Keratinocyte (primary cell): ENCODE measurements around the gene ZBTB21. TPM values are rescaled to one million over a fixed set of nuclear protein-coding genes. Genes with fewer than 3 reads are reported as not detected.

Source experiments
- DNase-seq: peaks from one replicate; pipeline ENCODE4 v3.0.0-alpha.2; 2011; ENCODE audit warnings: low read depth, missing footprints, low spot score
- FAIRE-seq: peaks from 2 replicates; lab custom pipeline; 2011; peaks lifted over from hg19 to GRCh38; lab: Jason Lieb, UNC
- H2AFZ ChIP-seq: 2 replicates; pipeline ENCODE4 v1.6.0; 2012; ENCODE audit warnings: low read length, control low read depth, inconsistent platforms; ENCODE audit not compliant: control insufficient read depth
- H3K27ac ChIP-seq: 2 replicates; pipeline ENCODE4 v1.5.1; 2011; ENCODE audit warnings: low read length; ENCODE audit not compliant: control insufficient read depth, insufficient read depth
- H3K27me3 ChIP-seq: 3 replicates; pipeline ENCODE4 v1.6.0; 2011; ENCODE audit warnings: low read length; ENCODE audit not compliant: control insufficient read depth, insufficient read depth; ENCODE audit errors: extremely low read depth
- H3K36me3 ChIP-seq, 2 experiments: 2 replicates in 1 of 2; 3 replicates in 1 of 2; pipeline ENCODE4 v1.5.1; 2011; ENCODE audit warnings: low read length in 2 of 2, mild to moderate bottlenecking in 1 of 2; ENCODE audit not compliant: control insufficient read depth in 2 of 2, insufficient read depth in 2 of 2; ENCODE audit errors: extremely low read depth in 1 of 2
- H3K4me1 ChIP-seq: 3 replicates; pipeline ENCODE4 v1.5.1; 2011; ENCODE audit warnings: low read length; ENCODE audit not compliant: control insufficient read depth, insufficient read depth; ENCODE audit errors: extremely low read depth
- H3K4me2 ChIP-seq: 3 replicates; pipeline ENCODE4 v1.6.0; 2011; ENCODE audit warnings: low read depth, low read length; ENCODE audit not compliant: control insufficient read depth, insufficient read depth; ENCODE audit errors: extremely low read depth
- H3K4me3 ChIP-seq, 3 experiments: fragments of 200-600 bp in 1 of 3; sonication (generic) in 1 of 3; 2 replicates in 2 of 3; 3 replicates in 1 of 3; pipeline ENCODE4 v1.5.1; 2011 to 2016; ENCODE audit warnings: low read length in 3 of 3, mild to moderate bottlenecking in 3 of 3, control low read depth in 2 of 3, inconsistent platforms in 1 of 3, low read depth in 1 of 3, mixed read lengths in 1 of 3, mixed run types in 1 of 3, moderate library complexity in 1 of 3; ENCODE audit not compliant: control insufficient read depth in 2 of 3, insufficient read depth in 2 of 3; ENCODE audit errors: extremely low read depth in 1 of 3
- H3K79me2 ChIP-seq: 2 replicates; pipeline ENCODE4 v1.6.0; 2012; ENCODE audit warnings: low read length; ENCODE audit not compliant: control insufficient read depth, insufficient read depth
- H3K9ac ChIP-seq: 3 replicates; pipeline ENCODE4 v1.6.0; 2011; ENCODE audit warnings: low read length; ENCODE audit not compliant: control insufficient read depth, insufficient read depth; ENCODE audit errors: extremely low read depth
- H3K9me1 ChIP-seq: 3 replicates; pipeline ENCODE4 v1.6.0; 2011; ENCODE audit warnings: low read length; ENCODE audit not compliant: control insufficient read depth, insufficient read depth; ENCODE audit errors: extremely low read depth
- H3K9me3 ChIP-seq: 2 replicates; pipeline ENCODE4 v1.5.1; 2012; ENCODE audit warnings: low read depth, low read length; ENCODE audit not compliant: control insufficient read depth
- H4K20me1 ChIP-seq: 3 replicates; pipeline ENCODE4 v1.6.0; 2011; ENCODE audit warnings: low read length; ENCODE audit not compliant: control insufficient read depth, insufficient read depth; ENCODE audit errors: extremely low read depth
- EZH2 ChIP-seq: IDR thresholded peaks from one replicate; pipeline ENCODE4 v1.6.1; 2012; ENCODE audit warnings: inconsistent platforms, mild to moderate bottlenecking, low read length, moderate library complexity
- dilution Hi-C: fragments of 300-500 bp; cut with MboI; formaldehyde crosslinking; loops from one replicate; pipeline ENCODE4 v1.7.0; 2020; ENCODE audit warnings: low sequenced_read_pairs; ENCODE audit not compliant: extremely low pct_ligation_motif_present
- polyA plus RNA-seq, 5 experiments: library from polyadenylated mRNA; depleted of rRNA in 3 of 5; stranded (reverse) in 3 of 5; stranded (forward) in 1 of 5; unstranded in 1 of 5; fragments of >200 nt; gene quantifications; 1 replicate in 1 of 5; 2 replicates in 3 of 5; 3 replicates in 1 of 5; pipeline versions ENCODE4 v1.2.1 to v1.2.3, GENCODE V29; 2011 to 2012; ENCODE audit warnings: missing spikeins in 2 of 5, low read depth in 1 of 5, low replicate concordance in 1 of 5
- TF ChIP-seq, protein P1 (sequence below), 3 experiments: IDR thresholded peaks in 1 of 3; conservative IDR thresholded peaks in 1 of 3; optimal IDR thresholded peaks in 1 of 3; 2 replicates in 2 of 3; 3 replicates in 1 of 3; pipeline versions ENCODE3 to v1.5.1; 2011; ENCODE audit warnings: low read length in 3 of 3, mild to moderate bottlenecking in 3 of 3, moderate library complexity in 2 of 3, control low read depth in 1 of 3, inconsistent platforms in 1 of 3; ENCODE audit not compliant: insufficient read depth in 2 of 3; ENCODE audit errors: extremely low read depth in 1 of 3

Gene ZBTB21
- polyA plus RNA-seq, 1 donor (not counting 4 experiments of a cell fraction or from before 2014, with no cell fraction given), result 9.5 TPM

DNA sequence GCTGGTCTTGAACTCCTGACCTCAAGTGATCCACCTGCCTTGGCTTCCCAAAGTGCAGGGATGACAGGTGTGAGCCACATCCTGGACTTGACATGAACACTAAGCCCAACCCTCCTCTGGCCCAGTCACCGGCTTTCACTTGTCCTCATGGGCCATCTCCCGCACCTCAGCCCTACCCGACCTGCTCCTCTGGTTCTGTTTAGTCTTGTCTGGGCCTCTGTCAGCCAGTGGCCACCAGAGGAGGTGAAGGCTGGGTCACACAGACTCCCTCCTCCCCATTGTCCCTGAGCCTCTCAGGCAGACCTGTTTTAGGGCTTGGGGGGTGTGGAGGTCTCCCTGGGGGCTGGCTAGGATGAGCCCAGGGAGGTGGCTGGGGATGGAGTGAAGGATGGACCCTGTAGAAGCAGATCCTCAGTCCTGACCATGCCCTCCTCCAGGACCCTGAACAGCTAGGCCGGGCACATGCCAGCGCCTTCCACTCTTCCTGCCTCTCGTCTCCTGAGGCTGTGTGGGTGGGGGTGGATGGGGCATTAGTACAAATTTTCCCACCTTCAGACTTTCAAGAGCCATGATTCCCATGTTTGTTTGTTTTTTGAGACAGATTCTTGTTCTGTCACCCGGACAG lies 34.8 kb upstream of the ZBTB21 start:
- H3K9me3 ChIP-seq, result no peaks in the 10 kb centered on the region
- H4K20me1 ChIP-seq, result no peaks in the 10 kb centered on the region
- H3K9ac ChIP-seq, result no peak overlapping the region
- H3K4me1 ChIP-seq, result peaks cover 32% of the 10 kb centered on the region
- H3K4me3 ChIP-seq, result no peak overlapping the region
- H3K27me3 ChIP-seq, result no peaks in the 10 kb centered on the region
- no peak overlapping the region for H3K27ac ChIP-seq
- no peak overlapping the region for H2AFZ ChIP-seq
- H3K36me3 ChIP-seq, result no peaks in the 10 kb centered on the region
- FAIRE-seq, result no peak
- no peaks in the 10 kb centered on the region for H3K79me2 ChIP-seq
- no peak overlapping the region for H3K4me2 ChIP-seq
- DNase-seq, result no peak
- H3K9me1 ChIP-seq, result no peaks in the 10 kb centered on the region
- TF ChIP-seq, protein P1, sequence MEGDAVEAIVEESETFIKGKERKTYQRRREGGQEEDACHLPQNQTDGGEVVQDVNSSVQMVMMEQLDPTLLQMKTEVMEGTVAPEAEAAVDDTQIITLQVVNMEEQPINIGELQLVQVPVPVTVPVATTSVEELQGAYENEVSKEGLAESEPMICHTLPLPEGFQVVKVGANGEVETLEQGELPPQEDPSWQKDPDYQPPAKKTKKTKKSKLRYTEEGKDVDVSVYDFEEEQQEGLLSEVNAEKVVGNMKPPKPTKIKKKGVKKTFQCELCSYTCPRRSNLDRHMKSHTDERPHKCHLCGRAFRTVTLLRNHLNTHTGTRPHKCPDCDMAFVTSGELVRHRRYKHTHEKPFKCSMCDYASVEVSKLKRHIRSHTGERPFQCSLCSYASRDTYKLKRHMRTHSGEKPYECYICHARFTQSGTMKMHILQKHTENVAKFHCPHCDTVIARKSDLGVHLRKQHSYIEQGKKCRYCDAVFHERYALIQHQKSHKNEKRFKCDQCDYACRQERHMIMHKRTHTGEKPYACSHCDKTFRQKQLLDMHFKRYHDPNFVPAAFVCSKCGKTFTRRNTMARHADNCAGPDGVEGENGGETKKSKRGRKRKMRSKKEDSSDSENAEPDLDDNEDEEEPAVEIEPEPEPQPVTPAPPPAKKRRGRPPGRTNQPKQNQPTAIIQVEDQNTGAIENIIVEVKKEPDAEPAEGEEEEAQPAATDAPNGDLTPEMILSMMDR (optimal IDR thresholded peaks at IDR 0.05 in 1 of 3, IDR thresholded peaks at IDR 0.05 in 1 of 3, conservative IDR thresholded peaks at IDR 0.05 in 1 of 3; ENCODE audit: extremely low read depth in 1 of 3, insufficient read depth in 2 of 3, low read length in 3 of 3), result no peak
- no peak for TF ChIP-seq EZH2
- dilution Hi-C loops, result no loop called here

DNA sequence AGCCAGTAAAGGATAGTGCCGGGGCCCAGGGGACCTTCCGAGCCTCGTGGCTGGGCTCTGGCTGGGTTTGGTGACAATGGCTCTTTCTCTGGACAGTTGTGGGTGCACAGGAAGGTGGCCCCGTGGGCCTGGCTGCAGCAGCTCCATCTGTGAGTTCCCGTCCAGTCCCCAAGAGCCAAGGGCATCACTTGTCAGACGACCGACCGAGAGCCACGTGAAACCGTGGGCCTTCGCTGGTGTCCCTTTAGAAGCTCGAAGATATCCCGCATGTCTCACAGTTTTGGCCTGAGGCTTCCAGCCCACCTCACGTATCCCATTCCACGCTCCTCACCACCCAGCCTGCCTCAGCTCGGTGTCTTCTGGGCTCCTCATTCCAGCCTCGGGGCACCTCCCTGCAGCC lies 33.8 kb upstream of the ZBTB21 start:
- DNase-seq, result no peak
- Histone ChIP-seq H3K36me3 (no peaks in the 10 kb centered on the region), H3K9me3 (no peaks in the 10 kb centered on the region), H4K20me1 (no peaks in the 10 kb centered on the region), H3K79me2 (no peaks in the 10 kb centered on the region), H3K4me1 (peaks cover 41% of the 10 kb centered on the region), H2AFZ (no peak overlapping the region), H3K4me2 (no peak overlapping the region), H3K27ac (no peak overlapping the region), H3K9ac (no peak overlapping the region), H3K9me1 (no peaks in the 10 kb centered on the region), H3K27me3 (no peaks in the 10 kb centered on the region), H3K4me3 (no peak overlapping the region)
- no peak for TF ChIP-seq EZH2
- TF ChIP-seq, protein P1 (optimal IDR thresholded peaks at IDR 0.05 in 1 of 3, IDR thresholded peaks at IDR 0.05 in 1 of 3, conservative IDR thresholded peaks at IDR 0.05 in 1 of 3; ENCODE audit: extremely low read depth in 1 of 3, insufficient read depth in 2 of 3, low read length in 3 of 3), result no peak
- no peak for FAIRE-seq
- dilution Hi-C loops, result no loop called here
